HepG2 (cell line): ENCODE results near the gene CTIF. TPM values are rescaled to one million over a fixed set of nuclear protein-coding genes. Genes with fewer than 3 reads are reported as not detected.

Experiments used
- ARID3A ChIP-seq: IDR thresholded peaks from 2 replicates; pipeline ENCODE4 v1.6.1; 2012; ENCODE audit warnings: low read depth, low read length, improper control_type of control experiment
- ASH2L ChIP-seq: fragments of 300-600, 200-600 bp; sonication (generic); IDR thresholded peaks from 2 replicates; pipeline ENCODE4 v1.7.0; 2017; ENCODE audit warnings: low read depth, mild to moderate bottlenecking, moderate library complexity, mixed read lengths, low read length; ENCODE audit not compliant: insufficient read length
- ATF3 ChIP-seq: sonication (generic); formaldehyde crosslinking; IDR thresholded peaks from 2 replicates; pipeline ENCODE4 v1.4.0; 2020; ENCODE audit warnings: missing genetic modification reagents
- BCL6 ChIP-seq: IDR thresholded peaks from 2 replicates; pipeline ENCODE4 v1.6.1; 2016; ENCODE audit warnings: missing genetic modification reagents, missing compliant biosample characterization
- HDAC1 ChIP-seq: sonication (generic); formaldehyde crosslinking; IDR thresholded peaks from 2 replicates; pipeline ENCODE4 v1.5.1; 2020; ENCODE audit warnings: mild to moderate bottlenecking, missing genetic modification reagents
- HNF4A ChIP-seq: sonication (generic); formaldehyde crosslinking; IDR thresholded peaks from 2 replicates; pipeline ENCODE4 v1.4.0; 2020; ENCODE audit warnings: missing genetic modification reagents
- HNF4G ChIP-seq, 2 experiments: sonication (generic) in 1 of 2; formaldehyde crosslinking in 1 of 2; IDR thresholded peaks; 2 replicates each; pipeline versions ENCODE4 v1.4.0 to v1.6.1; 2011 to 2020; ENCODE audit warnings: borderline replicate concordance in 2 of 2, low read depth in 2 of 2, mild to moderate bottlenecking in 2 of 2, low read length in 1 of 2, missing genetic modification reagents in 1 of 2, moderate library complexity in 1 of 2
- RFX5 ChIP-seq: IDR thresholded peaks from 2 replicates; pipeline ENCODE4 v1.6.1; 2011; ENCODE audit warnings: low read depth, low read length, improper control_type of control experiment
- SAP130 ChIP-seq: IDR thresholded peaks from 2 replicates; pipeline ENCODE4 v1.6.1; 2016; ENCODE audit warnings: low read depth
- SATB2 ChIP-seq: sonication (generic); formaldehyde crosslinking; IDR thresholded peaks from 2 replicates; pipeline ENCODE4 v1.5.0; 2020; ENCODE audit warnings: missing genetic modification reagents
- TEAD3 ChIP-seq: optimal IDR thresholded peaks from 2 replicates; pipeline ENCODE3; 2016; ENCODE audit warnings: borderline replicate concordance
- TIGD3 ChIP-seq: sonication (generic); formaldehyde crosslinking; IDR thresholded peaks from 2 replicates; pipeline ENCODE4 v1.5.1; 2020; ENCODE audit warnings: mild to moderate bottlenecking, missing genetic modification reagents, borderline replicate concordance
- ZNF124 ChIP-seq: sonication (generic); formaldehyde crosslinking; IDR thresholded peaks from 2 replicates; pipeline ENCODE4 v1.4.0; 2020; ENCODE audit warnings: missing genetic modification reagents
- ZNF605 ChIP-seq: sonication (generic); formaldehyde crosslinking; IDR thresholded peaks from 2 replicates; pipeline ENCODE4 v1.8.0; 2022; ENCODE audit warnings: mild to moderate bottlenecking, missing genetic modification reagents
- ZNF768 ChIP-seq: sonication (generic); formaldehyde crosslinking; IDR thresholded peaks from 2 replicates; pipeline ENCODE4 v1.4.0; 2020; ENCODE audit warnings: missing genetic modification reagents
- ZNF839 ChIP-seq: sonication (generic); formaldehyde crosslinking; IDR thresholded peaks from 2 replicates; pipeline ENCODE4 v1.4.0; 2020; ENCODE audit warnings: missing genetic modification reagents, mild to moderate bottlenecking, borderline replicate concordance
- polyA plus RNA-seq, 8 experiments: library from polyadenylated mRNA; depleted of rRNA in 3 of 8; stranded (reverse) in 7 of 8; unstranded in 1 of 8; fragments of >200 nt; fragmentation: Illumina TruSeq in 4 of 8; extraction: Trizol in 4 of 8; gene quantifications; 2 replicates each; pipeline versions ENCODE4 v1.2.1 to v1.2.3, GENCODE V29; 2011 to 2016; ENCODE audit warnings: low read depth in 4 of 8, missing spikeins in 1 of 8, mixed read lengths in 1 of 8; ENCODE audit not compliant: insufficient read depth in 1 of 8
- total RNA-seq, 5 experiments: library from RNA; depleted of rRNA; stranded (reverse); fragments of >200 nt; fragmentation: Illumina TruSeq; extraction: Trizol; gene quantifications; 2 replicates each; pipeline ENCODE4 v1.2.3, GENCODE V29; 2016; ENCODE audit warnings: low read depth in 1 of 5

The CTIF gene
- total and polyA plus RNA-seq, 2 of the 13 experiments (the other 11 are each of a cell fraction or from before 2014, with no cell fraction given), result 18.2 to 28.0 TPM

- TF ChIP-seq TIGD3 (no peak), RFX5 (no peak), HNF4G (IDR thresholded peaks at IDR 0.05; ENCODE audit: borderline replicate concordance, low read depth, low read length) (no peak), HNF4G (CRISPR knock-in tag; IDR thresholded peaks at IDR 0.05; ENCODE audit: borderline replicate concordance, low read depth) (no peak), ATF3 (0 out of 2 replicates have a peak, but pooled peaks have one; percentile 27), HDAC1 (CRISPR knock-in tag) (peak; percentile 37; the same call in 1 of the 2 replicates), ZNF839 (no peak), SATB2 (no peak), ASH2L (peak; percentile 54), HNF4A (CRISPR knock-in tag) (peak; percentile 18; the same call in 1 of the 2 replicates), TEAD3 (CRISPR knock-in tag) (peak; percentile 70), ZNF768 (CRISPR knock-in tag) (peak; percentile 86; the same call in 1 of the 2 replicates), SAP130 (peak; percentile 13; the same call in 1 of the 2 replicates), ARID3A (0 out of 2 replicates have a peak, but pooled peaks have one; percentile 25), BCL6 (CRISPR knock-in tag) (no peak), ZNF605 (CRISPR knock-in tag) (no peak), ZNF124 (CRISPR knock-in tag) (no peak)
Measured at GRCh38 chr18:48629730-48630324, 91.0 kb downstream of the CTIF start (continued).
